ENCODE measurements around the gene FH. TPM values are rescaled to one million over a fixed set of nuclear protein-coding genes. Genes with fewer than 3 reads are reported as not detected.

FH gene
- total RNA-seq, 1 experiment from 2014 or later: 112 TPM

DNA sequence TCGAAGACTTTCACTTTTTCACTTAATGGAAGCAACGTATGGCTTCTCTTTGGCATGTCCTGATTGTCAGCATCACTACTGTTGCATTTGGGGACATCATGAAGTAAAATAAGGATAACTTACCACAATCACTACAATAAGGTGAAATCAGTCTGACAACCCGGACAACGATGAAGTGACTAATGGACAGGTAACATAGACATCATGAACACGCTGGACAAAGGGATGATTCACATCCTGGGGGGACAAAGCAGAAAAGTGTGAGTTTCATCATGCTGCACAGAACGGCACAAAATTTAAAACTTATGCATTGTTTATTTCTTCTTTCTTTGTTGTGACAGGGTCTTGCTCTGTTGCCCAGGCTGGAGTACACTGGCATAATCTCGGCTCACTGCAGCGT is 53.9 kb downstream of the FH start:
- Mint-ChIP-seq H3K9me3 (ENCODE audit: low read depth, unreplicated experiment) (no peaks in the 10 kb centered on the region), H3K27ac (ENCODE audit: unreplicated experiment) (no peak overlapping the region), H3K27me3 (ENCODE audit: unreplicated experiment) (no peaks in the 10 kb centered on the region), H3K4me3 (ENCODE audit: low read depth, unreplicated experiment) (no peak overlapping the region), H3K4me1 (ENCODE audit: low read depth, unreplicated experiment) (no peaks in the 10 kb centered on the region), H3K36me3 (ENCODE audit: insufficient read depth, unreplicated experiment) (no peaks in the 10 kb centered on the region)
- DNase-seq: no peak
- no peak for TF ChIP-seq CTCF (IDR thresholded peaks at IDR 0.05; ENCODE audit: unreplicated experiment)
- CTCF ChIA-PET: no interaction called here
- BruUV-seq (replicated peaks): no TSS peak
- intact Hi-C loops (cut with micrococcal nuclease; ENCODE audit: unreplicated experiment): no loop called here

DNA sequence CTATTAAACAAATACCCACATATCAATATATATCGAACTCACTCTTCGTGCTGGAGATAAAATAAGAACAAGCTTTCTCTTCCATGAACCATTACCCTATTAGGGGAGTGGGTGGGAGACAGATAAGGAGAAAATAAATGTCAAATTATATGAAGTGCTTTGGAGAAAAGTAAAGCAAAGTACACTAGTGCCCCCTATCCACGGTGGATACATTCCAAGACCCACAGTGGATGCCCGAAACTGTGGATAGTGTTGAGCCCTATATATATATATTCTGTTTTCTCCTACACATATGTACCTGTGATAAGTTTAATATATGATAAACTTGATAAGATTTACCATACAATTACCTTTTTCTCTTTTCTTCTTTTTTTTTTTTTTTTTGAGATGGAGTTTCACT is 54.6 kb downstream of the FH start:
- CTCF ChIA-PET: interaction anchor here (0.6 kb wide), 1 partner anchor 730 kb away, joined by 3 read pairs; no protein-coding TSS in a partner anchor
- Mint-ChIP-seq H3K36me3 (ENCODE audit: insufficient read depth, unreplicated experiment) (no peaks in the 10 kb centered on the region), H3K27me3 (ENCODE audit: unreplicated experiment) (no peaks in the 10 kb centered on the region), H3K9me3 (ENCODE audit: low read depth, unreplicated experiment) (no peaks in the 10 kb centered on the region), H3K4me3 (ENCODE audit: low read depth, unreplicated experiment) (no peak overlapping the region), H3K4me1 (ENCODE audit: low read depth, unreplicated experiment) (no peaks in the 10 kb centered on the region), H3K27ac (ENCODE audit: unreplicated experiment) (no peak overlapping the region)
- no peak for TF ChIP-seq CTCF (IDR thresholded peaks at IDR 0.05; ENCODE audit: unreplicated experiment)
- BruUV-seq (replicated peaks): no TSS peak
- DNase-seq: no peak
- intact Hi-C loops (cut with micrococcal nuclease; ENCODE audit: unreplicated experiment): no loop called here

DNA sequence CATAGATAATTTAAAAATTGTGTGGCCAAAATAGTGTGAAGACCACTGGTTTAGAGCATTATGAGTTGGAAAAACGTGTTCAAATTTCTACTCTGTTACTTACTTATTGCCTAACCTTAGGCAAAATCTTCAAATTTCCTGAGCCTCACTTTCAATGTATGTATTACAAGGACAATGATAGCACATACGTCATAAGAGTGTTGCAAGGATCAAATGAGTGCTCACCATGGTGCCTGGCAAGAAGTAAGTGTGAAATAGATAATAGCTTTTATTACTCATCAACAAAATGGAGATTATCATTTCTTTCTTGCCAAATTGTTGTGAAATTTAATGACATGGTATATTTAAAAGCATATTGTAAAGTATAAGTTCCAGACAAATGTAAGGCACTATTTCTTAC is 57.2 kb downstream of the FH start:
- H3K4me1 Mint-ChIP-seq (ENCODE audit: low read depth, unreplicated experiment): no peaks in the 10 kb centered on the region
- BruUV-seq (replicated peaks): no TSS peak
- CTCF ChIA-PET: no interaction called here

GRCh38 chr1:241460098-241460873 is 59.3 kb downstream of the FH start:
- no peak for TF ChIP-seq CTCF (IDR thresholded peaks at IDR 0.05; ENCODE audit: unreplicated experiment)
- Mint-ChIP-seq H3K27ac (ENCODE audit: unreplicated experiment) (no peak overlapping the region), H3K9me3 (ENCODE audit: low read depth, unreplicated experiment) (no peaks in the 10 kb centered on the region), H3K4me3 (ENCODE audit: low read depth, unreplicated experiment) (no peak overlapping the region), H3K36me3 (ENCODE audit: insufficient read depth, unreplicated experiment) (no peaks in the 10 kb centered on the region), H3K4me1 (ENCODE audit: low read depth, unreplicated experiment) (no peaks in the 10 kb centered on the region), H3K27me3 (ENCODE audit: unreplicated experiment) (no peaks in the 10 kb centered on the region)
- CTCF ChIA-PET: no interaction called here
- no peak for DNase-seq
- BruUV-seq (replicated peaks): no TSS peak
- intact Hi-C loops (cut with micrococcal nuclease; ENCODE audit: unreplicated experiment): no loop called here

More for the DNA sequence above, 57.2 kb downstream of the FH start:
- intact Hi-C loops (cut with micrococcal nuclease; ENCODE audit: unreplicated experiment): no loop called here
- Mint-ChIP-seq H3K9me3 (ENCODE audit: low read depth, unreplicated experiment) (no peaks in the 10 kb centered on the region), H3K4me3 (ENCODE audit: low read depth, unreplicated experiment) (no peak overlapping the region), H3K27ac (ENCODE audit: unreplicated experiment) (no peak overlapping the region), H3K27me3 (ENCODE audit: unreplicated experiment) (no peaks in the 10 kb centered on the region), H3K36me3 (ENCODE audit: insufficient read depth, unreplicated experiment) (no peaks in the 10 kb centered on the region)
- DNase-seq: no peak
- no peak for TF ChIP-seq CTCF (IDR thresholded peaks at IDR 0.05; ENCODE audit: unreplicated experiment)
